HEK293 (cell line): ENCODE data around the gene NXF2B.

ENCODE experiments used
- CTCF ChIA-PET: fragments of 350-600 bp; formaldehyde crosslinking; extraction: SDS; loops from one replicate; lab custom pipeline; 2021; ENCODE audit warnings: antibody characterized with exemption; lab: Yijun Ruan, JAX
- POLR2A ChIA-PET: fragments of 300-600 bp; formaldehyde crosslinking; extraction: SDS; loops from one replicate; lab custom pipeline; 2020; ENCODE audit warnings: antibody characterized with exemption, inconsistent platforms; lab: Yijun Ruan, JAX
- H3K27ac ChIP-seq: fragments of 200-500 bp; sonication (Bioruptor generic); 2 replicates; pipeline ENCODE4 v1.5.1; 2014; ENCODE audit warnings: low read depth, low read length, control low read depth, inconsistent platforms; ENCODE audit errors: extremely low read depth
- H3K36me3 ChIP-seq, 2 experiments: fragments of 200-500 bp in 1 of 2; sonication (Bioruptor generic) in 1 of 2; 1 replicate in 1 of 2; 2 replicates in 1 of 2; pipeline ENCODE4 v1.5.1; 2014 to 2017; ENCODE audit warnings: inconsistent platforms in 2 of 2, low read length in 2 of 2; ENCODE audit not compliant: control insufficient read depth in 2 of 2, insufficient read depth in 1 of 2
- H3K4me1 ChIP-seq: fragments of 200-500 bp; sonication (Bioruptor generic); 2 replicates; pipeline ENCODE4 v1.5.1; 2014; ENCODE audit warnings: mild to moderate bottlenecking, low read length, inconsistent platforms; ENCODE audit not compliant: control insufficient read depth, insufficient read depth
- H3K4me3 ChIP-seq: 2 replicates; pipeline ENCODE4 v1.5.1; 2011; ENCODE audit warnings: low read depth, mild to moderate bottlenecking, control low read depth, low read length, moderate library complexity
- H3K9me3 ChIP-seq: fragments of 200-500 bp; sonication (Bioruptor generic); 2 replicates; pipeline ENCODE4 v1.5.1; 2014; ENCODE audit warnings: low read depth, low read length, inconsistent platforms; ENCODE audit not compliant: control insufficient read depth, insufficient read depth
- CTCF ChIP-seq: fragments of 450-650 bp; formaldehyde crosslinking; IDR thresholded peaks from 2 replicates; pipeline ENCODE4 v1.5.1; 2016; ENCODE audit warnings: missing biosample characterization, missing genetic modification characterization
- HOXA7 ChIP-seq: sonication (generic); formaldehyde crosslinking; IDR thresholded peaks from 2 replicates; pipeline ENCODE4 v1.8.1; 2022; ENCODE audit warnings: missing genetic modification reagents, borderline replicate concordance
- HOXD13 ChIP-seq: sonication (generic); formaldehyde crosslinking; IDR thresholded peaks from 2 replicates; pipeline ENCODE4 v1.8.0; 2022; ENCODE audit warnings: missing genetic modification reagents, borderline replicate concordance
- KLF8 ChIP-seq: fragments of 450-650 bp; formaldehyde crosslinking; IDR thresholded peaks from 2 replicates; pipeline ENCODE4 v1.5.1; 2016; ENCODE audit warnings: missing biosample characterization, missing genetic modification characterization
- RBAK ChIP-seq: fragments of 450-650 bp; formaldehyde crosslinking; IDR thresholded peaks from 2 replicates; pipeline ENCODE4 v1.5.1; 2016; ENCODE audit warnings: missing biosample characterization, missing genetic modification characterization
- SCRT2 ChIP-seq: fragments of 450-650 bp; formaldehyde crosslinking; IDR thresholded peaks from 2 replicates; pipeline ENCODE4 v1.5.1; 2016; ENCODE audit warnings: missing biosample characterization, missing genetic modification characterization
- TRIM28 ChIP-seq: IDR thresholded peaks from 2 replicates; pipeline ENCODE4 v1.6.1; 2011; ENCODE audit warnings: low read length, control low read depth, borderline replicate concordance
- ZNF248 ChIP-seq: fragments of 450-650 bp; formaldehyde crosslinking; IDR thresholded peaks from 2 replicates; pipeline ENCODE4 v1.5.1; 2017; ENCODE audit warnings: missing biosample characterization, missing genetic modification characterization
- ZNF280D ChIP-seq: fragments of 450-650 bp; formaldehyde crosslinking; IDR thresholded peaks from 2 replicates; pipeline ENCODE4 v1.5.1; 2016; ENCODE audit warnings: missing biosample characterization, missing genetic modification characterization
- ZNF394 ChIP-seq: fragments of 450-650 bp; formaldehyde crosslinking; IDR thresholded peaks from 2 replicates; pipeline ENCODE4 v1.5.1; 2016; ENCODE audit warnings: missing biosample characterization, missing genetic modification characterization, mild to moderate bottlenecking, moderate library complexity, borderline replicate concordance
- ZNF404 ChIP-seq: fragments of 450-650 bp; formaldehyde crosslinking; IDR thresholded peaks from 2 replicates; pipeline ENCODE4 v1.5.1; 2017; ENCODE audit warnings: missing biosample characterization, missing genetic modification characterization
- ZNF473 ChIP-seq: fragments of 450-650 bp; formaldehyde crosslinking; IDR thresholded peaks from 2 replicates; pipeline ENCODE4 v1.5.1; 2017; ENCODE audit warnings: missing biosample characterization, missing genetic modification characterization
- ZNF48 ChIP-seq: fragments of 450-650 bp; formaldehyde crosslinking; IDR thresholded peaks from 2 replicates; pipeline ENCODE4 v1.5.1; 2016; ENCODE audit warnings: missing biosample characterization, missing genetic modification characterization
- ZNF488 ChIP-seq: fragments of 450-650 bp; formaldehyde crosslinking; IDR thresholded peaks from 2 replicates; pipeline ENCODE4 v1.5.1; 2016; ENCODE audit warnings: missing biosample characterization, missing genetic modification characterization
- ZNF521 ChIP-seq: fragments of 450-650 bp; formaldehyde crosslinking; IDR thresholded peaks from 2 replicates; pipeline ENCODE4 v1.5.1; 2017; ENCODE audit warnings: missing biosample characterization, mild to moderate bottlenecking, missing genetic modification characterization
- ZNF571 ChIP-seq: fragments of 450-650 bp; formaldehyde crosslinking; IDR thresholded peaks from 2 replicates; pipeline ENCODE4 v1.5.0; 2017; ENCODE audit warnings: missing biosample characterization, missing genetic modification characterization
- TF ChIP-seq, protein P1 (sequence below): fragments of 450-650 bp; formaldehyde crosslinking; IDR thresholded peaks from 2 replicates; pipeline ENCODE4 v1.5.1; 2016; ENCODE audit warnings: missing biosample characterization, missing genetic modification characterization
- TF ChIP-seq, protein P2 (sequence below): fragments of 450-650 bp; formaldehyde crosslinking; IDR thresholded peaks from 2 replicates; pipeline ENCODE4 v1.5.1; 2017; ENCODE audit warnings: missing biosample characterization, missing genetic modification characterization

The NXF2B gene

GRCh38 chrX:102339312-102340298, 100.2 kb downstream of the NXF2B start:
- H3K27ac ChIP-seq = no peak overlapping the region
- no peaks in the 10 kb centered on the region for H3K9me3 ChIP-seq
- POLR2A ChIA-PET = no interaction called here
- H3K4me3 ChIP-seq = no peak overlapping the region
- no peak for TF ChIP-seq ZNF248 (tag by site-specific recombination)
- TF ChIP-seq KLF8 (tag by site-specific recombination) = no peak
- TF ChIP-seq ZNF404 = no peak
- TF ChIP-seq ZNF48 (tag by site-specific recombination) = no peak
- TF ChIP-seq, protein P1, sequence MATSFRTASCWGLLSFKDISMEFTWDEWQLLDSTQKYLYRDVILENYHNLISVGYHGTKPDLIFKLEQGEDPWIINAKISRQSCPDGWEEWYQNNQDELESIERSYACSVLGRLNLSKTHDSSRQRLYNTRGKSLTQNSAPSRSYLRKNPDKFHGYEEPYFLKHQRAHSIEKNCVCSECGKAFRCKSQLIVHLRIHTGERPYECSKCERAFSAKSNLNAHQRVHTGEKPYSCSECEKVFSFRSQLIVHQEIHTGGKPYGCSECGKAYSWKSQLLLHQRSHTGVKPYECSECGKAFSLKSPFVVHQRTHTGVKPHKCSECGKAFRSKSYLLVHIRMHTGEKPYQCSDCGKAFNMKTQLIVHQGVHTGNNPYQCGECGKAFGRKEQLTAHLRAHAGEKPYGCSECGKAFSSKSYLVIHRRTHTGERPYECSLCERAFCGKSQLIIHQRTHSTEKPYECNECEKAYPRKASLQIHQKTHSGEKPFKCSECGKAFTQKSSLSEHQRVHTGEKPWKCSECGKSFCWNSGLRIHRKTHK = no peak
- TF ChIP-seq RBAK (tag by site-specific recombination) = no peak
- TF ChIP-seq ZNF473 (tag by site-specific recombination) = no peak
- no peak for TF ChIP-seq TRIM28
- no peak for TF ChIP-seq ZNF488 (tag by site-specific recombination)
- TF ChIP-seq, protein P2, sequence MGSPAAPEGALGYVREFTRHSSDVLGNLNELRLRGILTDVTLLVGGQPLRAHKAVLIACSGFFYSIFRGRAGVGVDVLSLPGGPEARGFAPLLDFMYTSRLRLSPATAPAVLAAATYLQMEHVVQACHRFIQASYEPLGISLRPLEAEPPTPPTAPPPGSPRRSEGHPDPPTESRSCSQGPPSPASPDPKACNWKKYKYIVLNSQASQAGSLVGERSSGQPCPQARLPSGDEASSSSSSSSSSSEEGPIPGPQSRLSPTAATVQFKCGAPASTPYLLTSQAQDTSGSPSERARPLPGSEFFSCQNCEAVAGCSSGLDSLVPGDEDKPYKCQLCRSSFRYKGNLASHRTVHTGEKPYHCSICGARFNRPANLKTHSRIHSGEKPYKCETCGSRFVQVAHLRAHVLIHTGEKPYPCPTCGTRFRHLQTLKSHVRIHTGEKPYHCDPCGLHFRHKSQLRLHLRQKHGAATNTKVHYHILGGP = no peak
- TF ChIP-seq CTCF (tag by site-specific recombination) = no peak
- TF ChIP-seq ZNF394 (tag by site-specific recombination) = no peak
- TF ChIP-seq ZNF280D = no peak
- CTCF ChIA-PET = no interaction called here
- no peaks in the 10 kb centered on the region for H3K36me3 ChIP-seq
- no peaks in the 10 kb centered on the region for H3K4me1 ChIP-seq

DNA sequence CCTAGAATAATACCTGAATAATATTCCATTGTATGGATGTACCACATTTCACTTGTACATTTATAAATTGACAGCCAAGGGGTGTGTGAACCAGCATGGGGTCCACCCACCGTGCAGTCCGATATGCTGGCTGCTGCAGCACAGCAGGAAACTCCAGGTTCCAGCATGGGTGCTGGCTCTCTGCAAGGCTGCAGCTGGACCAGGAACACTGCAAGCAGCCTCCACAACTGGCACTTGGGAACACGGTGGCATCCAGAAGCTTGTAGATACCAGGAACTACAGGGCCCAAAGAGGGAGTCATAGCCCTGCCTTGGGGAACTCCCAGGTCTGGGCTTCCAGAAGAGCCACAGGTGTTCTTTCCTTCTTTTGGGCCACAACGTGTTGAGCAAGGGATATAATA, 101.6 kb downstream of the NXF2B start:
- no peaks in the 10 kb centered on the region for H3K36me3 ChIP-seq
- CTCF ChIA-PET = no interaction called here
- TF ChIP-seq ZNF571 (tag by site-specific recombination) = no peak
- TF ChIP-seq HOXD13 (CRISPR knock-in tag) = no peak
- TF ChIP-seq HOXA7 (CRISPR knock-in tag) = no peak
- no peak for TF ChIP-seq SCRT2
- no peak for TF ChIP-seq ZNF404
- no peak for TF ChIP-seq ZNF521
- TF ChIP-seq ZNF48 (tag by site-specific recombination) = no peak

More for the DNA sequence above, 101.6 kb downstream of the NXF2B start:
- H3K9me3 ChIP-seq = no peaks in the 10 kb centered on the region
- POLR2A ChIA-PET = no interaction called here
- no peak overlapping the region for H3K4me3 ChIP-seq
- no peaks in the 10 kb centered on the region for H3K4me1 ChIP-seq
- no peak overlapping the region for H3K27ac ChIP-seq
